RWPE2 (cell line): ENCODE measurements around the gene PAIP2B.

Source experiments
- ATAC-seq: fragments of 200-7000 bp; cut with Tn5 transposase; 3 replicates; pipeline ENCODE4 v1.9.1; 2021; ENCODE audit warnings: low read depth
- DNase-seq: peaks from one replicate; pipeline ENCODE4 v3.0.0-alpha.2; 2020; ENCODE audit warnings: low spot score
- H3K27ac ChIP-seq: fragments of 450-650 bp; 2 replicates; pipeline ENCODE4 v1.5.1; 2017; ENCODE audit warnings: mild to moderate bottlenecking; ENCODE audit not compliant: poor library complexity, severe bottlenecking
- H3K27me3 ChIP-seq: fragments of 250-450 bp; sonication (Bioruptor Pico); 2 replicates; pipeline ENCODE4 v1.5.1; 2021; ENCODE audit warnings: mild to moderate bottlenecking, moderate library complexity; ENCODE audit not compliant: insufficient read depth, poor library complexity, severe bottlenecking
- H3K36me3 ChIP-seq: fragments of 250-450 bp; sonication (Bioruptor Pico); 2 replicates; pipeline ENCODE4 v1.5.1; 2020; ENCODE audit warnings: low read depth, mild to moderate bottlenecking, moderate library complexity
- H3K4me1 ChIP-seq: fragments of 250-450 bp; sonication (Bioruptor Pico); 2 replicates; pipeline ENCODE4 v1.5.1; 2021; ENCODE audit warnings: mild to moderate bottlenecking, moderate library complexity; ENCODE audit not compliant: insufficient read depth, poor library complexity, severe bottlenecking
- H3K4me3 ChIP-seq: fragments of 250-450 bp; sonication (Bioruptor Pico); 2 replicates; pipeline ENCODE4 v1.5.1; 2021; ENCODE audit warnings: mild to moderate bottlenecking, moderate library complexity; ENCODE audit not compliant: severe bottlenecking
- H3K9me3 ChIP-seq: fragments of 250-450 bp; sonication (Bioruptor Pico); 2 replicates; pipeline ENCODE4 v1.5.1; 2021; ENCODE audit warnings: mild to moderate bottlenecking, moderate library complexity; ENCODE audit not compliant: severe bottlenecking
- CTCF ChIP-seq: fragments of 450-650 bp; IDR thresholded peaks from one replicate; pipeline ENCODE4 v1.5.1; 2017; ENCODE audit warnings: mild to moderate bottlenecking, moderate library complexity; ENCODE audit not compliant: poor library complexity, severe bottlenecking

PAIP2B gene

GRCh38 chr2:71223767-71224333, 3.1 kb downstream of the PAIP2B start:
- Histone ChIP-seq H3K27me3 (no peaks in the 10 kb centered on the region), H3K9me3 (no peaks in the 10 kb centered on the region), H3K4me1 (peaks cover 4% of the 10 kb centered on the region), H3K4me3 (no peak overlapping the region), H3K27ac (no peak overlapping the region), H3K36me3 (no peaks in the 10 kb centered on the region)
- ATAC-seq (no peak), DNase-seq (peak; percentile 61)
- peak; percentile 66 for TF ChIP-seq CTCF

- ATAC-seq (no peak), DNase-seq (no peak)
- TF ChIP-seq CTCF = no peak
- Histone ChIP-seq H3K27me3 (no peaks in the 10 kb centered on the region), H3K9me3 (no peaks in the 10 kb centered on the region), H3K36me3 (no peaks in the 10 kb centered on the region), H3K4me1 (peaks cover 4% of the 10 kb centered on the region), H3K4me3 (no peak overlapping the region), H3K27ac (no peak overlapping the region)
Observed at GRCh38 chr2:71220743-71221142, 6.2 kb downstream of the PAIP2B start.

GRCh38 chr2:71216501-71216900, 10.4 kb downstream of the PAIP2B start:
- no peaks in the 10 kb centered on the region for H3K4me1 ChIP-seq
- no peak for TF ChIP-seq CTCF
- no peak overlapping the region for H3K27ac ChIP-seq
- H3K9me3 ChIP-seq = no peaks in the 10 kb centered on the region
- no peaks in the 10 kb centered on the region for H3K27me3 ChIP-seq
- no peaks in the 10 kb centered on the region for H3K36me3 ChIP-seq
- DNase-seq (no peak), ATAC-seq (no peak)
- H3K4me3 ChIP-seq = no peak overlapping the region

GRCh38 chr2:71215447-71215846, 11.5 kb downstream of the PAIP2B start:
- H3K4me3 ChIP-seq = no peak overlapping the region
- no peaks in the 10 kb centered on the region for H3K9me3 ChIP-seq
- H3K27me3 ChIP-seq = no peaks in the 10 kb centered on the region
- H3K4me1 ChIP-seq = no peaks in the 10 kb centered on the region
- DNase-seq (no peak), ATAC-seq (no peak)
- TF ChIP-seq CTCF = no peak
- H3K27ac ChIP-seq = no peak overlapping the region
- no peaks in the 10 kb centered on the region for H3K36me3 ChIP-seq

- Histone ChIP-seq H3K27me3 (no peaks in the 10 kb centered on the region), H3K36me3 (no peaks in the 10 kb centered on the region), H3K9me3 (no peaks in the 10 kb centered on the region), H3K27ac (no peak overlapping the region), H3K4me1 (no peaks in the 10 kb centered on the region), H3K4me3 (no peak overlapping the region)
- ATAC-seq (no peak), DNase-seq (no peak)
- no peak for TF ChIP-seq CTCF
Observed at GRCh38 chr2:71212336-71212735, 14.6 kb downstream of the PAIP2B start.
